Ovary (tissue), 3 donors: ENCODE data around the gene PCYOX1L.

Source experiments
- CTCF ChIP-seq, 3 donors: fragments of 450-650 bp in 2 of 3; fragments of 200-600 bp in 1 of 3; IDR thresholded peaks; one replicate each; pipeline versions ENCODE4 v1.5.1 to v1.8.0; 2016 to 2022; ENCODE audit warnings: antibody characterized with exemption in 3 of 3, mild to moderate bottlenecking in 1 of 3
- EP300 ChIP-seq: sonication (generic); formaldehyde crosslinking; IDR thresholded peaks from one replicate; pipeline ENCODE4 v1.6.1; 2017; ENCODE audit warnings: antibody characterized with exemption
- donor health status: DM: no; HTN: no; CAD: no.

- no peak for TF ChIP-seq CTCF (IDR thresholded peaks at IDR 0.05)
- no peak for TF ChIP-seq EP300
Measured at GRCh38 chr5:149386166-149386565, 28.3 kb downstream of the PCYOX1L start.
